A549 treated with Mapracorat at 1 μM for 4 hours (cell line): ENCODE results near the gene ADAMTS10. TPM values are rescaled to one million over a fixed set of nuclear protein-coding genes. Genes with fewer than 3 reads are reported as not detected.

ENCODE experiments used
- total RNA-seq: library from RNA; stranded (reverse); fragments of 200-300 nt; extraction: Qiagen RNA extraction; gene quantifications from 5 replicates; pipeline ENCODE4 v1.2.3, GENCODE V29; 2022

The ADAMTS10 gene
- total RNA-seq = 8.4 to 14.6 TPM (median 12.2 TPM) in 5 replicates

GRCh38 chr19:8610041-8610935, at the start of gene ADAMTS10:
TSS of gene ADAMTS10 (minus strand) at chr19:8610715. CDS start at chr19:8605710, 5,005 bp downstream.

DNA sequence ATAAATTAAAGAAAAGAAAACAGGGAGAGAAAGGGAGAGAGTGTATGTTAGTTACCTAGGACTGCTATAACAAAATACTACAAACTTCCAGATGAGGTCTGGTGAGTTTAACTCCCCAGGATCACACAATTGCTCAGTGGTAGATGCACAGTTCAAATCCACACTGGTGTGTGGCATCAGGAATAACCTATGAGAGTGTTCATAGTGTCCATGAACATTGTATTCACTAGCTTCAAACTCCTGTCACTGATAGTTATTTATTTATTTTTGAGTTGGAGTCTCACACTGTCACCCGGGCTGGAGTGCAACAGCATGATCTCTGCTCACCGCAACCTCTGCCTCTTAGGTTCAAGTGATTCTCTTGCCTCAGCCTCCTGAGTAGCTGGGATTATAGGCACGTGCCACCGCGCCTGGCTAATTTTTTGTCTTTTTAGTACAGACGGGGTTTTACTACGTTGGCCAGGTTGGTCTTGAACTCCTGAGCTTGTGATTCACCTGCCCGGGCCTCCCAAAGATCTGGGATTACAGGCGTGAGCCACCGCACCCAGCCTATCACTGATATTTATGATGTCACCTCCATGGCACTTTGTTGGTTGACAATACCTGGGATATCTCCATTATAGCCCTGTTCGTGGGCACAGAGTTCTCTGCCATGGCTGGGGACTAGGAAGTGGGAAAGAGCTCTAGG, 19.6 kb upstream of the ADAMTS10 start, which contains the start of gene NFILZ:
TSS of gene NFILZ (plus strand) at position 638 of the 688 bp plus-strand sequence. CDS start 46,133 bp downstream, outside the sequence.

GRCh38 chr19:8577247-8577646, 33.3 kb downstream of the ADAMTS10 start, which contains the start of gene MYO1F:
TSS of gene MYO1F (minus strand) at chr19:8577442. CDS start at chr19:8577309, 133 bp downstream.

Other genes starting within 250 kb of the ADAMTS10 start
- 508 to 697 TPM (median 629 TPM) in 5 replicates for gene ANGPTL4, start 246.6 kb downstream of the ADAMTS10 start, total RNA-seq
- 91.6 to 101 TPM (median 94.7 TPM) in 5 replicates for gene RAB11B, start 220.4 kb downstream of the ADAMTS10 start, total RNA-seq
- gene MARCHF2, start 197.4 kb downstream of the ADAMTS10 start, total RNA-seq = 16.2 to 21.7 TPM (median 20.5 TPM) in 5 replicates
- 227 to 271 TPM (median 237 TPM) in 5 replicates for gene HNRNPM, start 165.7 kb downstream of the ADAMTS10 start, total RNA-seq
- 0.12 to 0.25 TPM (median 0.17 TPM) in 4 of 5 replicates, not detected in the other for gene PRAM1, start 108.1 kb downstream of the ADAMTS10 start, total RNA-seq
- gene ZNF414, start 96.5 kb downstream of the ADAMTS10 start, total RNA-seq = 16.7 to 18.6 TPM (median 17.0 TPM) in 5 replicates
- 0.16 to 0.48 TPM (median 0.24 TPM) in 5 replicates for gene MYO1F, start 33.3 kb downstream of the ADAMTS10 start, total RNA-seq
- gene NFILZ, start 19.9 kb upstream of the ADAMTS10 start, total RNA-seq = not detected in 5 replicates
- gene ACTL9, start 88.1 kb upstream of the ADAMTS10 start, total RNA-seq = not detected in 5 replicates
- not detected in 5 replicates for gene OR2Z1, start 110.9 kb upstream of the ADAMTS10 start, total RNA-seq
- 5.0 to 6.8 TPM (median 6.2 TPM) in 5 replicates for gene ZNF558, start 221.6 kb upstream of the ADAMTS10 start, total RNA-seq
- gene MBD3L1, start 221.7 kb upstream of the ADAMTS10 start, total RNA-seq = not detected in 5 replicates